K562 (cell line): ENCODE results near the gene PPP2R1B. TPM values are rescaled to one million over a fixed set of nuclear protein-coding genes. Genes with fewer than 3 reads are reported as not detected.

ENCODE experiments used
- ARID1B ChIP-seq: fragments of 450-650 bp; IDR thresholded peaks from 2 replicates; pipeline ENCODE4 v1.6.1; 2016; ENCODE audit warnings: antibody characterized with exemption, mild to moderate bottlenecking, inconsistent platforms
- CBX1 ChIP-seq: sonication (generic); IDR thresholded peaks from 2 replicates; pipeline ENCODE4 v1.6.1; 2016; ENCODE audit warnings: antibody characterized with exemption, low read depth, mild to moderate bottlenecking
- CBX3 ChIP-seq, 2 experiments: IDR thresholded peaks; 1 replicate in 1 of 2; 2 replicates in 1 of 2; pipeline ENCODE4 v1.6.1; 2012; ENCODE audit warnings: inconsistent platforms in 2 of 2, low read length in 2 of 2, borderline replicate concordance in 1 of 2, control low read depth in 1 of 2
- ETV5 ChIP-seq: sonication (generic); formaldehyde crosslinking; IDR thresholded peaks from 2 replicates; pipeline ENCODE4 v1.4.0; 2020; ENCODE audit warnings: low read depth, mild to moderate bottlenecking, missing genetic modification reagents
- EWSR1 ChIP-seq: fragments of 450-650 bp; IDR thresholded peaks from 2 replicates; pipeline ENCODE4 v1.6.1; 2018; ENCODE audit warnings: borderline replicate concordance, mild to moderate bottlenecking, low read depth, moderate library complexity; ENCODE audit not compliant: partially characterized antibody
- FUS ChIP-seq: fragments of 200-400 bp; formaldehyde crosslinking; optimal IDR thresholded peaks from 2 replicates; pipeline ENCODE3; 2017; ENCODE audit warnings: low read depth, low read length
- GATA2 ChIP-seq: sonication (generic); formaldehyde crosslinking; IDR thresholded peaks from 2 replicates; pipeline ENCODE4 v1.4.0; 2020; ENCODE audit warnings: mild to moderate bottlenecking, missing genetic modification reagents
- LEF1 ChIP-seq: fragments of 450-650 bp; IDR thresholded peaks from 2 replicates; pipeline ENCODE4 v1.6.1; 2016; ENCODE audit warnings: mild to moderate bottlenecking
- MEIS2 ChIP-seq: fragments of 450-650 bp; IDR thresholded peaks from 2 replicates; pipeline ENCODE4 v1.6.1; 2014; ENCODE audit warnings: mild to moderate bottlenecking; ENCODE audit not compliant: partially characterized antibody
- RAD21 ChIP-seq, 2 experiments: fragments of 250-450 bp in 1 of 2; fragments of 450-650 bp in 1 of 2; sonication (Bioruptor Pico) in 1 of 2; formaldehyde crosslinking in 1 of 2; IDR thresholded peaks in 1 of 2; conservative IDR thresholded peaks in 1 of 2; 2 replicates each; pipeline versions ENCODE4 v1.4.0 to v1.8.0; 2020 to 2022; ENCODE audit warnings: mild to moderate bottlenecking in 2 of 2, moderate library complexity in 1 of 2
- RBM17 ChIP-seq: fragments of 200-400 bp; formaldehyde crosslinking; IDR thresholded peaks from 2 replicates; pipeline ENCODE4 v1.6.1; 2017; ENCODE audit warnings: low read depth, mild to moderate bottlenecking, low read length, borderline replicate concordance
- RBM22 ChIP-seq: fragments of 200-400 bp; formaldehyde crosslinking; IDR thresholded peaks from 2 replicates; pipeline ENCODE4 v1.6.1; 2018; ENCODE audit warnings: low read length, low read depth; ENCODE audit not compliant: poor library complexity, severe bottlenecking
- SMARCC2 ChIP-seq: fragments of 450-650 bp; IDR thresholded peaks from 2 replicates; pipeline ENCODE4 v1.6.1; 2017; ENCODE audit warnings: antibody characterized with exemption, moderate library complexity, mild to moderate bottlenecking, low read depth
- TAF9B ChIP-seq: fragments of 450-650 bp; IDR thresholded peaks from 2 replicates; pipeline ENCODE4 v1.6.1; 2018; ENCODE audit warnings: mild to moderate bottlenecking; ENCODE audit not compliant: partially characterized antibody
- TFAM ChIP-seq: fragments of 250-450 bp; sonication (Bioruptor Pico); conservative IDR thresholded peaks from 2 replicates; pipeline ENCODE4 v1.5.0; 2021; ENCODE audit warnings: mild to moderate bottlenecking, moderate library complexity
- TGIF2 ChIP-seq: sonication (generic); formaldehyde crosslinking; IDR thresholded peaks from 2 replicates; pipeline ENCODE4 v1.8.1; 2022; ENCODE audit warnings: mild to moderate bottlenecking, missing genetic modification reagents, moderate library complexity
- ZNF395 ChIP-seq: fragments of 200-800 bp; sonication (Bioruptor generic); IDR thresholded peaks from 2 replicates; pipeline ENCODE4 v1.6.1; 2017; ENCODE audit warnings: missing genetic modification characterization, missing compliant biosample characterization
- ZNF589 ChIP-seq: fragments of 200-800 bp; sonication (Bioruptor generic); IDR thresholded peaks from 2 replicates; pipeline ENCODE4 v1.6.1; 2016; ENCODE audit warnings: low read depth, missing genetic modification characterization, missing compliant biosample characterization
- ZNF75A ChIP-seq: fragments of 450-650 bp; formaldehyde crosslinking; IDR thresholded peaks from 2 replicates; pipeline ENCODE4 v1.4.0; 2020; ENCODE audit warnings: mild to moderate bottlenecking
- polyA plus RNA-seq, 8 experiments: library from polyadenylated mRNA; depleted of rRNA in 4 of 8; stranded (reverse) in 5 of 8; unstranded in 3 of 8; fragments of >200 nt; fragmentation: Nextera tagmentation in 2 of 8; fragmentation: Illumina TruSeq in 1 of 8; extraction: Ambion mirVana in 2 of 8; extraction: Trizol in 1 of 8; gene quantifications; 2 replicates each; pipeline versions ENCODE4 v1.2.1 to v1.2.3, GENCODE V29; 2011 to 2014; ENCODE audit warnings: inconsistent platforms in 1 of 8, missing spikeins in 1 of 8
- total RNA-seq, 7 experiments: library from RNA; depleted of rRNA in 6 of 7; stranded (reverse); fragments of >200 nt in 6 of 7; fragmentation: Illumina TruSeq in 2 of 7; extraction: Trizol in 2 of 7; gene quantifications; 2 replicates each; pipeline versions ENCODE4 v1.2.1 to v1.2.3, GENCODE V29; 2011 to 2021; ENCODE audit warnings: low replicate concordance in 1 of 7
- TF ChIP-seq, protein P1 (sequence below): IDR thresholded peaks from 2 replicates; pipeline ENCODE4 v1.6.1; 2012; ENCODE audit warnings: low read depth, low read length, improper control_type of control experiment, borderline replicate concordance
- TF ChIP-seq, protein P2 (sequence below): sonication (generic); formaldehyde crosslinking; IDR thresholded peaks from 2 replicates; pipeline ENCODE4 v1.8.0; 2022; ENCODE audit warnings: mild to moderate bottlenecking, missing genetic modification reagents
- TF ChIP-seq, protein P3 (sequence below): IDR thresholded peaks from 2 replicates; pipeline ENCODE4 v1.6.1; 2011; ENCODE audit not compliant: insufficient read length; ENCODE audit errors: extremely low read depth

PPP2R1B gene
- total and polyA plus RNA-seq, 9 of the 15 experiments (the other 6 are each of a cell fraction or from before 2014, with no cell fraction given) = 24.6 to 68.5 (median 39.8) TPM

DNA sequence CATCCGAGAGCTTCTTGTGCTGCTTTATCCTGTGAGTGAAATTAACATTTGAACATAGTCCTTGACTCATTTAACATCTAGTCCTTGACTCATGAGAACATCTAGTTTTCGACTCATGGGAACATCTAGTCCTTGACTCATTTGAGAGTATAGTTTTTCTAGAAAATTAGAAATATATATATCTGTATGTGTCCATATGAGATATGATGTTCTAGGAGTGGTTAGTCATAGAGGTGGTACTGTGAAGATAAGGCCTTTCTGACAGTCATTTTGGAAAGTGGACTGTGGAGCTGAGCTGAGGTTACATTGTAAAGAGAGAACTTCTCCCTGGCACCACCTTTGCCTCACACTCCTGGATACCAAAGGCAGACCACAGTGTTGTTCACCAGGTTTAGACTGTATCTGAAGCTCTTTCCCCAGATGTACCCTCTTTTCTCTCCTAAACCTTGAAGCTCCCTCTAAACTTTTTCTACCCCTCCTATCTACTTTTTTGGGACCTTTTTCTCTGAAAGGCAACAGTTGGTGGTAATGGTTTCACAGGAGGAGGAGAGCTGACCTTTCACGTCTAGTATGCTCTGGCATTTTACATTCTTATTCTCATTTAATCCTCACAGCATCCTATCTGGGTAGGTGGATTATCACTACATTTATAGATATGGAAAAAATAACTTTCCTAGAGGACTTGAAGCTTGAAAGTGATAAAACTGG, 67.2 kb downstream of the PPP2R1B start (continued):
- TF ChIP-seq, protein P1, sequence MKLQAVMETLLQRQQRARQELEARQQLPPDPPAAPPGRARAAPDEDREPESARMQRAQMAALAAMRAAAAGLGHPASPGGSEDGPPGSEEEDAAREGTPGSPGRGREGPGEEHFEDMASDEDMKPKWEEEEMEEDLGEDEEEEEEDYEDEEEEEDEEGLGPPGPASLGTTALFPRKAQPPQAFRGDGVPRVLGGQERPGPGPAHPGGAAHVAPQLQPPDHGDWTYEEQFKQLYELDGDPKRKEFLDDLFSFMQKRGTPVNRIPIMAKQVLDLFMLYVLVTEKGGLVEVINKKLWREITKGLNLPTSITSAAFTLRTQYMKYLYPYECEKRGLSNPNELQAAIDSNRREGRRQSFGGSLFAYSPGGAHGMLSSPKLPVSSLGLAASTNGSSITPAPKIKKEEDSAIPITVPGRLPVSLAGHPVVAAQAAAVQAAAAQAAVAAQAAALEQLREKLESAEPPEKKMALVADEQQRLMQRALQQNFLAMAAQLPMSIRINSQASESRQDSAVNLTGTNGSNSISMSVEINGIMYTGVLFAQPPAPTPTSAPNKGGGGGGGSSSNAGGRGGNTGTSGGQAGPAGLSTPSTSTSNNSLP = 0 out of 2 replicates have a peak, but pooled peaks have one; percentile 49
- TF ChIP-seq ZNF395 (CRISPR knock-in tag) (peak; percentile 34; the same call in 1 of the 2 replicates), TGIF2 (CRISPR knock-in tag) (no peak), RBM22 (no peak), CBX1 (no peak), GATA2 (CRISPR knock-in tag) (peak; percentile 49; the same call in 1 of the 2 replicates), SMARCC2 (peak; percentile 88), EWSR1 (no peak), MEIS2 (peak; percentile 77), ZNF589 (no peak), CBX3 (IDR thresholded peaks at IDR 0.05; ENCODE audit: borderline replicate concordance in 1 of 2, low read length in 2 of 2) (peak in 1 of 2 experiments; percentile 24; a peak in 1 of 3 replicates), TFAM (no peak), ETV5 (no peak), TAF9B (peak; percentile 40), LEF1 (no peak), RBM17 (no peak), RAD21 (CRISPR knock-in tag; conservative IDR thresholded peaks at IDR 0.05 in 1 of 2, IDR thresholded peaks at IDR 0.05 in 1 of 2) (no peak), FUS (no peak), ARID1B (peak; percentile 94), ZNF75A (CRISPR knock-in tag) (no peak)
- TF ChIP-seq, protein P2, sequence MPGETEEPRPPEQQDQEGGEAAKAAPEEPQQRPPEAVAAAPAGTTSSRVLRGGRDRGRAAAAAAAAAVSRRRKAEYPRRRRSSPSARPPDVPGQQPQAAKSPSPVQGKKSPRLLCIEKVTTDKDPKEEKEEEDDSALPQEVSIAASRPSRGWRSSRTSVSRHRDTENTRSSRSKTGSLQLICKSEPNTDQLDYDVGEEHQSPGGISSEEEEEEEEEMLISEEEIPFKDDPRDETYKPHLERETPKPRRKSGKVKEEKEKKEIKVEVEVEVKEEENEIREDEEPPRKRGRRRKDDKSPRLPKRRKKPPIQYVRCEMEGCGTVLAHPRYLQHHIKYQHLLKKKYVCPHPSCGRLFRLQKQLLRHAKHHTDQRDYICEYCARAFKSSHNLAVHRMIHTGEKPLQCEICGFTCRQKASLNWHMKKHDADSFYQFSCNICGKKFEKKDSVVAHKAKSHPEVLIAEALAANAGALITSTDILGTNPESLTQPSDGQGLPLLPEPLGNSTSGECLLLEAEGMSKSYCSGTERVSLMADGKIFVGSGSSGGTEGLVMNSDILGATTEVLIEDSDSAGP = no peak
- TF ChIP-seq, protein P3, sequence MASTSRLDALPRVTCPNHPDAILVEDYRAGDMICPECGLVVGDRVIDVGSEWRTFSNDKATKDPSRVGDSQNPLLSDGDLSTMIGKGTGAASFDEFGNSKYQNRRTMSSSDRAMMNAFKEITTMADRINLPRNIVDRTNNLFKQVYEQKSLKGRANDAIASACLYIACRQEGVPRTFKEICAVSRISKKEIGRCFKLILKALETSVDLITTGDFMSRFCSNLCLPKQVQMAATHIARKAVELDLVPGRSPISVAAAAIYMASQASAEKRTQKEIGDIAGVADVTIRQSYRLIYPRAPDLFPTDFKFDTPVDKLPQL = no peak
